Stomach (tissue), 4 donors: Measurements from ENCODE around the gene TET3.

Experiments used
- EP300 ChIP-seq: sonication (generic); formaldehyde crosslinking; IDR thresholded peaks from one replicate; pipeline ENCODE4 v1.6.1; 2017; ENCODE audit warnings: antibody characterized with exemption
- POLR2A ChIP-seq, 4 donors: fragments of 450-650 bp; IDR thresholded peaks; one replicate each; pipeline ENCODE4 v1.6.1; 2016; ENCODE audit warnings: antibody characterized with exemption in 4 of 4, control low read depth in 2 of 4, mild to moderate bottlenecking in 1 of 4, moderate library complexity in 1 of 4
- TF ChIP-seq, protein P1 (sequence below), 7 experiments: fragments of 450-650 bp in 4 of 7; fragments of 200-600 bp in 3 of 7; sonication (generic) in 3 of 7; IDR thresholded peaks; one replicate each; pipeline ENCODE4 v1.5.1; 2016 to 2019; ENCODE audit warnings: antibody characterized with exemption in 7 of 7, control low read depth in 2 of 7, mild to moderate bottlenecking in 1 of 7

DNA sequence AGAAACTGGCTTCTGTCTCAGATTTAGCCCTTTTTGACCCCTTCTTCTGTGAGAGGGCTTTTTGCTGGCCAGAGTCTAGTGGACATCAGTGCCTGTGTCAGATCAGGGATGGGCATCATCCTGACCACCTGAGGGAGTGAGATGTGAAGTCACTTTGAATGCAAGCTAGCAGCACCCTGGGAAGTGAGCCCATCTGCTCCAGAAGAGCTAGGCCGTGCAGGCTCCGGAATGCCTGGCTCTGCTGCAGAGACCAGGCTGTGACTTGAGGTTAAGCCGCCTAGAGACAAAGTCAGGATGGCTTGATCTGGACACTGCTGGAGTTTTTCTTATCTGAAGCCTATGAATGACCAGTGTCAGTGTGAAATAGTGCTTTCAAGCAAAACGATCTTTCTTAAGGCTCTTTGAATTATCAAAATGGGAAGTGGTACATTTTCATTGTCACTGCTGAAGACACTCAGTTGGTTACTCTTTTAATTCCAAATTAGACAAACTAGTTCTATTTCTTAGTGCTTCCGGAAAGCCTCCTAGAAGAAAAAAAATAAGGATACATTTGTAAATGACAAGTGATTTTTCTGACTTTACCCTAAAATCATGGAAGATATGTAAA is 37.2 kb upstream of the TET3 start:
- TF ChIP-seq, protein P1, sequence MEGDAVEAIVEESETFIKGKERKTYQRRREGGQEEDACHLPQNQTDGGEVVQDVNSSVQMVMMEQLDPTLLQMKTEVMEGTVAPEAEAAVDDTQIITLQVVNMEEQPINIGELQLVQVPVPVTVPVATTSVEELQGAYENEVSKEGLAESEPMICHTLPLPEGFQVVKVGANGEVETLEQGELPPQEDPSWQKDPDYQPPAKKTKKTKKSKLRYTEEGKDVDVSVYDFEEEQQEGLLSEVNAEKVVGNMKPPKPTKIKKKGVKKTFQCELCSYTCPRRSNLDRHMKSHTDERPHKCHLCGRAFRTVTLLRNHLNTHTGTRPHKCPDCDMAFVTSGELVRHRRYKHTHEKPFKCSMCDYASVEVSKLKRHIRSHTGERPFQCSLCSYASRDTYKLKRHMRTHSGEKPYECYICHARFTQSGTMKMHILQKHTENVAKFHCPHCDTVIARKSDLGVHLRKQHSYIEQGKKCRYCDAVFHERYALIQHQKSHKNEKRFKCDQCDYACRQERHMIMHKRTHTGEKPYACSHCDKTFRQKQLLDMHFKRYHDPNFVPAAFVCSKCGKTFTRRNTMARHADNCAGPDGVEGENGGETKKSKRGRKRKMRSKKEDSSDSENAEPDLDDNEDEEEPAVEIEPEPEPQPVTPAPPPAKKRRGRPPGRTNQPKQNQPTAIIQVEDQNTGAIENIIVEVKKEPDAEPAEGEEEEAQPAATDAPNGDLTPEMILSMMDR (IDR thresholded peaks at IDR 0.05) = no peak
- TF ChIP-seq POLR2A (IDR thresholded peaks at IDR 0.05) = no peak
- no peak for TF ChIP-seq EP300
